Measurements from ENCODE around the gene IL9. TPM values are rescaled to one million over a fixed set of nuclear protein-coding genes. Genes with fewer than 3 reads are reported as not detected.

IL9 gene
- total and polyA plus RNA-seq, 2 experiments from 2014 or later, result not detected

DNA sequence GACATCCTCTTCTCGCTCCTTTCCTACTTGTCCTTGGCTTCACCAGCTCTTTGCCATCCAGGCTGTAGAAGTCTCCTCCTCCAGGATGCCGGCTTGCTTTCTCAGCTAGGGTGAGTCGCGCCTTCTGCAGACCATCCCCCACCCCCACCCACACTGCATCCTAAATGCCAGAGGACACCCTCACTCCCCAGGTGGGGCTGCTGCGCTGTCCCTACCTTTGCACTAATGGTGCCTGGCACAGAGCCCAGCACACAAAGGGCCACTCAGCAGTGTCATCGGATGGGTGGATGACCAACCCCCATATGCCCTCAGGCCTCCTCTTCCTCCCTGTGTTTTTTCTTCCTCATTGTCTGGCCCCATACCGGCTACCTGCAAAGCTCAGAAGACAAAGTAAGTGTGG, 14.8 kb downstream of the IL9 start:
- H4K20me1 ChIP-seq (ENCODE audit: insufficient read depth, poor library complexity, severe bottlenecking), result no peaks in the 10 kb centered on the region
- H3K27me3 ChIP-seq, result peaks cover 7% of the 10 kb centered on the region
- H3K9me3 ChIP-seq (ENCODE audit: low read depth), result no peaks in the 10 kb centered on the region
- no peak overlapping the region for H3K4me3 ChIP-seq
- TF ChIP-seq EZH2 (IDR thresholded peaks at IDR 0.05; ENCODE audit: borderline replicate concordance), result no peak
- no peak for TF ChIP-seq EZH2phosphoT487 (IDR thresholded peaks at IDR 0.05; ENCODE audit: low read depth, severe bottlenecking, unreplicated experiment)
- TF ChIP-seq, protein P1, sequence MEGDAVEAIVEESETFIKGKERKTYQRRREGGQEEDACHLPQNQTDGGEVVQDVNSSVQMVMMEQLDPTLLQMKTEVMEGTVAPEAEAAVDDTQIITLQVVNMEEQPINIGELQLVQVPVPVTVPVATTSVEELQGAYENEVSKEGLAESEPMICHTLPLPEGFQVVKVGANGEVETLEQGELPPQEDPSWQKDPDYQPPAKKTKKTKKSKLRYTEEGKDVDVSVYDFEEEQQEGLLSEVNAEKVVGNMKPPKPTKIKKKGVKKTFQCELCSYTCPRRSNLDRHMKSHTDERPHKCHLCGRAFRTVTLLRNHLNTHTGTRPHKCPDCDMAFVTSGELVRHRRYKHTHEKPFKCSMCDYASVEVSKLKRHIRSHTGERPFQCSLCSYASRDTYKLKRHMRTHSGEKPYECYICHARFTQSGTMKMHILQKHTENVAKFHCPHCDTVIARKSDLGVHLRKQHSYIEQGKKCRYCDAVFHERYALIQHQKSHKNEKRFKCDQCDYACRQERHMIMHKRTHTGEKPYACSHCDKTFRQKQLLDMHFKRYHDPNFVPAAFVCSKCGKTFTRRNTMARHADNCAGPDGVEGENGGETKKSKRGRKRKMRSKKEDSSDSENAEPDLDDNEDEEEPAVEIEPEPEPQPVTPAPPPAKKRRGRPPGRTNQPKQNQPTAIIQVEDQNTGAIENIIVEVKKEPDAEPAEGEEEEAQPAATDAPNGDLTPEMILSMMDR (IDR thresholded peaks at IDR 0.05; ENCODE audit: poor library complexity), result no peak
- no peak overlapping the region for H2AFZ ChIP-seq
- 73% methylated on average over 7 of the region's 7 CpGs for WGBS (ENCODE audit: low lambda C conversion rate, missing lambda C conversion rate)
- H3K4me2 ChIP-seq, result no peak overlapping the region
- DNase-seq (ENCODE audit: low spot score), result no peak
- no peaks in the 10 kb centered on the region for H3K79me2 ChIP-seq
- peaks cover 7% of the 10 kb centered on the region for H3K4me1 ChIP-seq (ENCODE audit: insufficient read depth)
- H3K27ac ChIP-seq, result no peak overlapping the region
- no peaks in the 10 kb centered on the region for H3K36me3 ChIP-seq (replicated peaks; ENCODE audit: insufficient read depth, low read depth)
- no peaks in the 10 kb centered on the region for H3K9me2 ChIP-seq (replicated peaks; ENCODE audit: insufficient read depth)

DNA sequence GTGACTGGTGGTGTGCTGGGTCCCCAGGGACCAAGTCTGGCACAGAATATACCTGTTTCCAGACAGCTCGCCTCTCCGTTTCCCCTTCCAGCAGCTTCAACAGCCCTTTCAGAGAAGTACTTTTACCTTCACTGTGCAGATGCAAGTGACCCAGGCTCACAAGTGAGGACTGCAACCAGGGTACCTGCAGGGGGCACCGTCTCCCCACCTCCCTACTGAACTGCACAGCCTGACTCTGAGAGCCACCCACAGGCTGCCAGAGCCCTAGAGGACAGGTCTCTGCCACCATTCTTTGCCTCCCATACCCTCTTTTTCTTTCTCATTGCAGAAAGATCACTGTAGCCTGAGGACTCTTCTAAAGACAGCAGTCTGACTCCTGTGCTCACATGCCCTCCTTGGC, 15.4 kb downstream of the IL9 start:
- TF ChIP-seq EZH2phosphoT487 (IDR thresholded peaks at IDR 0.05; ENCODE audit: low read depth, severe bottlenecking, unreplicated experiment), result no peak
- TF ChIP-seq, protein P1 (IDR thresholded peaks at IDR 0.05; ENCODE audit: poor library complexity), result no peak
- TF ChIP-seq EZH2 (IDR thresholded peaks at IDR 0.05; ENCODE audit: borderline replicate concordance), result no peak
- no peaks in the 10 kb centered on the region for H4K20me1 ChIP-seq (ENCODE audit: insufficient read depth, poor library complexity, severe bottlenecking)
- no peak overlapping the region for H3K4me3 ChIP-seq
- no peaks in the 10 kb centered on the region for H3K36me3 ChIP-seq (replicated peaks; ENCODE audit: insufficient read depth, low read depth)
- H3K9me3 ChIP-seq (ENCODE audit: low read depth), result no peaks in the 10 kb centered on the region
- peaks cover 2% of the 10 kb centered on the region for H3K27me3 ChIP-seq
- H3K4me2 ChIP-seq, result no peak overlapping the region
- H3K9me2 ChIP-seq (replicated peaks; ENCODE audit: insufficient read depth), result no peaks in the 10 kb centered on the region
- H3K27ac ChIP-seq, result no peak overlapping the region
- peaks cover 7% of the 10 kb centered on the region for H3K4me1 ChIP-seq (ENCODE audit: insufficient read depth)
- no peaks in the 10 kb centered on the region for H3K79me2 ChIP-seq
- WGBS (ENCODE audit: low lambda C conversion rate, missing lambda C conversion rate), result 65% methylated on average over 3 of the region's 3 CpGs
- H2AFZ ChIP-seq, result no peak overlapping the region
- no peak for DNase-seq (ENCODE audit: low spot score)

DNA sequence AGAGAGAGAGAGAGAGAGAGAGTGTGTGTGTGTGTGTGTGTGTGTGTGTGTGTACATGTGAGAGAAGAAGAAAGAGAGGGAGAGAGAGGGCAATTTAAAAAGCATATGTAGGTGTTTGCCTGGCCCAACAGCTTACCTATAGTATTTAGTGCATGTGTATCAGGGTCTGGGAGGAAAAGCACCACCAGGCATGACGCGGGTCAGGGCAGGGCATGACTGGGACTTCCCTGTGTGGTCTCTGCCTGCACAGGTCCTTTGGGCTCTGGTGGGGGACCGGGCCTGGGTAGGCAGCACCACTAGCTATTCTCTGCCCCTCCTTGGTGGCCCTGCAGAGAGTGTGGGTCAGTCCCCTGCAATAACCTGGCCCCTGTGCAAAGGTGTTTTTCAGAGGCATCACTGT, 16.1 kb downstream of the IL9 start:
- DNase-seq (ENCODE audit: low spot score), result no peak
- Histone ChIP-seq H3K9me2 (replicated peaks; ENCODE audit: insufficient read depth) (no peaks in the 10 kb centered on the region), H3K36me3 (replicated peaks; ENCODE audit: insufficient read depth, low read depth) (no peaks in the 10 kb centered on the region), H3K4me3 (no peak overlapping the region), H3K79me2 (no peaks in the 10 kb centered on the region), H3K9me3 (ENCODE audit: low read depth) (no peaks in the 10 kb centered on the region), H3K27ac (no peak overlapping the region), H4K20me1 (ENCODE audit: insufficient read depth, poor library complexity, severe bottlenecking) (no peaks in the 10 kb centered on the region), H3K27me3 (peaks cover 2% of the 10 kb centered on the region), H2AFZ (no peak overlapping the region), H3K4me2 (no peak overlapping the region), H3K4me1 (ENCODE audit: insufficient read depth) (peaks cover 7% of the 10 kb centered on the region)
- 97% methylated on average over 3 of the region's 3 CpGs for WGBS (ENCODE audit: low lambda C conversion rate, missing lambda C conversion rate)
- TF ChIP-seq EZH2 (IDR thresholded peaks at IDR 0.05; ENCODE audit: borderline replicate concordance) (no peak), EZH2phosphoT487 (IDR thresholded peaks at IDR 0.05; ENCODE audit: low read depth, severe bottlenecking, unreplicated experiment) (no peak)
- TF ChIP-seq, protein P1 (IDR thresholded peaks at IDR 0.05; ENCODE audit: poor library complexity), result no peak

DNA sequence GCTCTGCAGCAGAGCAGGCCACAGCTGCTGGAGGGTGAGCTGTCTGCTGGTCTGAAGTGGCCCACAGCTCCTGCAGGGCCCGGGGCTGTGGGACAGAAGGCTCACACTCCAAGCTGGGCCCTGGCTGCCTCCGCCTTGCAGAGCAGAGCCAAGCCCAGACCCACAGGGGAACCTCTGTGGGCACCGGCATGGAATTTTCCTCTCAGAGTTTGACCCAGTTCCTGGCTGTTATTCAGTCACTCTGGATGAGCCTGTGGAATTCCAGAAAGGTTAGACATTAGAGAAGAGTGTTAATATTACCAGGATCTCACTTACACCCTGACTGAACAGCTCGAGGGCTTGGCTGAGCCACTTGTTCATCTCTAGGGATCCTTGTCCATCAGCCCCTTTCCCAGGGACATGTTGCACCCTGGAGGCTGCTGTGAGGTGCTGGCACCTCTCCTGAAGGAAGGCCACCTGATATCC, 17.5 kb downstream of the IL9 start:
- Histone ChIP-seq H4K20me1 (ENCODE audit: insufficient read depth, poor library complexity, severe bottlenecking) (no peaks in the 10 kb centered on the region), H3K27ac (no peak overlapping the region), H3K27me3 (peaks cover 2% of the 10 kb centered on the region), H3K9me3 (ENCODE audit: low read depth) (no peaks in the 10 kb centered on the region), H2AFZ (no peak overlapping the region), H3K4me1 (ENCODE audit: insufficient read depth) (peaks cover 7% of the 10 kb centered on the region), H3K4me2 (no peak overlapping the region), H3K9me2 (replicated peaks; ENCODE audit: insufficient read depth) (no peaks in the 10 kb centered on the region), H3K36me3 (replicated peaks; ENCODE audit: insufficient read depth, low read depth) (no peaks in the 10 kb centered on the region), H3K4me3 (no peak overlapping the region), H3K79me2 (no peaks in the 10 kb centered on the region)
- DNase-seq (ENCODE audit: low spot score), result no peak
- 67% methylated on average over 4 of the region's 4 CpGs for WGBS (ENCODE audit: low lambda C conversion rate, missing lambda C conversion rate)
- TF ChIP-seq EZH2 (IDR thresholded peaks at IDR 0.05; ENCODE audit: borderline replicate concordance) (no peak), EZH2phosphoT487 (IDR thresholded peaks at IDR 0.05; ENCODE audit: low read depth, severe bottlenecking, unreplicated experiment) (no peak)
- TF ChIP-seq, protein P1 (IDR thresholded peaks at IDR 0.05; ENCODE audit: poor library complexity), result no peak

Measured in hepatocyte (in vitro differentiated cells).